ENCODE data around the gene USP22.
"Not testable (repeated sequence)": the region's sequence is repeated elsewhere in the genome, so short reads cannot be mapped to it uniquely, and the experiment has no call there.

The USP22 gene

DNA sequence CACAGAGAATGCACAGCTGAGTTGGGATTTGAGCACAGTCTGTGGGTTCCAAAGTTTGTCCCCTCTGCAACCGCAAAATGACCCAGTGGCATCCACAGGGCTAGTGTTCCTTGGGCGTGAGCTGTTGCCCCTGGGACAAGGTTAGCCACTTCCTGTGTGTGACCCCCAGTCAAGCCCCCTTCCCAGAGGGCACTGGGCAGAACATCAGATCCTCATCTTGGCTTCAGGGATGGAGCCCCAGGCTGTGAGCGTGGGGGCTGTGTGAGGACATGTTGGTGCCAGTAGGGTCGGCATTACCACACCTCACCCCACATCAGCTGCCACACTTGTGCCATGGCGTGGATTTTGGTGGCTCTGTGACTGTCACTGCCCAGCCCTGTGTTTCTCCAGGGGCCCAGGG, 55.3 kb downstream of the USP22 start:
- no peak for DNase-seq (ENCODE audit: low spot score)

DNA sequence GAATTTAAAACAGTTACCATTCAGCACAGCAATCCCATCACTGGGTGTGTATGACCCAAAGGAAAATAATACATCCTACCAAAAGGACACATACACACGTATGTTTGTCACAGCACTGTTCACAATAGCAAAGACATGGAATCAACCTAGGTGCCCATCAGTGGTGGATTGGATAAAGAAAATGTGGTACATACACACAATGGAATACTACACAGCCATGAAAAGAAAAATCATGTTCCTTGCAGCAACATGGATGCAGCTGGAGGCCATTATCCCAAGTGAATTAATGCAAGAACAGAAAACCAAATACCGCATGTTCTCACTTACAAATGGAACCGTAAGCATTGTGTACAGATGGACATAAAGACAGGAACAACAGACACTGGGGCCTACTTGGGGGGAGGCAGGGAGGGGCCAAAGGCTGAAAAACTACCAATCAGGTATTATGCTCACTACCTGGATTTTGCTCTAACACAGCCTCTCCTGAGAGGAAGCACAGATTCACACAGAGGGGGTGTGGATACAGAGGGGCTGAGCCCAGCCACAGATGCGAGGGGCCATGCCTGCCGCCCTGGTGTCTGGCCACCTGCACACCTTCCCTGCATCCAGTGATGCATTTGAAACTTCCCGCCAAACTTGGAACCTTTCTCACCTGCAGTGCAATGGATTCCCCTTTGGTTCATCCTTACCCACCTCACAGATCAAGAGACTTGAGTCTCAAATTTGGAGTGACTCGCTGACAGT, 55.9 kb downstream of the USP22 start:
- no peak for DNase-seq (ENCODE audit: low spot score)

DNA sequence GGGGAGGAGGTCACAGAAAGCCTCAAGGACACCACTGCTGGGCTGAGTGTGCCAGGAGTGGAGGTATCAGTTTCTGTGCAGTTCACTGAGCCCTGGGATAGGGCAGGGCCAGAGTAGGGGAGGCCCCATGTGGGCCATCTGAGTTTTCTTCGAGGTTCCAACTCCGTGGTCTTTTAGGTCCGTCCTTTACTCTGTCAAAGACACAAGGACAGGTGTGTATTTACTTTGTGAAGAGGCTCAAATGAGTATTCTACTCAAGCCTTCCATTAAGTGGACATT, 59.5 kb downstream of the USP22 start:
- DNase-seq (ENCODE audit: low spot score), result no peak

DNA sequence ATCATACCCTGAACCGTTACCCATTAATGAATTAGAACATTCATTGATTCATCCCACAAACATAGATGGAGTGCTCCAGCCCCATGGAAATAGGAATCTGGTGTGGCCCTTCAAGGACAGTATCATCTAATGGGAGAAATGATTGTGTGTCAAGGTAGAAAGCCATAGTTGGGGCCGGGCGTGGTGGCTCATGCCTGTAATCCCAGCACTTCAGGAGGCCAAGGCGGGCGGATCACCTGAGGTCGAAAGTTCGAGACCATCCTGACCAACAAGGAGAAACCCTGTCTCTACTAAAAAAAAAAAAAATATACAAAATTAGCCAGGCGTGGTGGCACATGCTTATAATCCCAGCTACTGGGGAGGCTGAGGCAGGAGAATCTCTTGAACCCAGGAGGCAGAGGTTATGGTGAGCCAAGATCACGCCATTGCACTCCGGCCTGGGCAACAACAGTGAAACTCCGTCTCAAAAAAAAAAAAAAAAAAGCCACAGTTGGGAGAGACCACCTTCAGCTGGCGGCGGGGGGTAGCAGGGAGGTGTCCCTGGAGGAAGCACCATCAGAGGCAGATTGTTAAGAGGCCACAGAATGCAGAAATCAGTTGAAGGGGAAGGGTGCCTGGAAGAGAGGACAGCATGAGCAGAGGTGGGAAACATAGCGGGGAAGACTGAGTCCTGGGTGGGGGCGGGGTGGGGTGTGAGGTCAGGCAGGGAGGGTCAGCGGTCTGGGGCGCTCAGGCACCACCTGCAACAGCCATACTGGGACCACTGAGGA, 60.0 kb downstream of the USP22 start:
- DNase-seq (ENCODE audit: low spot score), result no peak

DNA sequence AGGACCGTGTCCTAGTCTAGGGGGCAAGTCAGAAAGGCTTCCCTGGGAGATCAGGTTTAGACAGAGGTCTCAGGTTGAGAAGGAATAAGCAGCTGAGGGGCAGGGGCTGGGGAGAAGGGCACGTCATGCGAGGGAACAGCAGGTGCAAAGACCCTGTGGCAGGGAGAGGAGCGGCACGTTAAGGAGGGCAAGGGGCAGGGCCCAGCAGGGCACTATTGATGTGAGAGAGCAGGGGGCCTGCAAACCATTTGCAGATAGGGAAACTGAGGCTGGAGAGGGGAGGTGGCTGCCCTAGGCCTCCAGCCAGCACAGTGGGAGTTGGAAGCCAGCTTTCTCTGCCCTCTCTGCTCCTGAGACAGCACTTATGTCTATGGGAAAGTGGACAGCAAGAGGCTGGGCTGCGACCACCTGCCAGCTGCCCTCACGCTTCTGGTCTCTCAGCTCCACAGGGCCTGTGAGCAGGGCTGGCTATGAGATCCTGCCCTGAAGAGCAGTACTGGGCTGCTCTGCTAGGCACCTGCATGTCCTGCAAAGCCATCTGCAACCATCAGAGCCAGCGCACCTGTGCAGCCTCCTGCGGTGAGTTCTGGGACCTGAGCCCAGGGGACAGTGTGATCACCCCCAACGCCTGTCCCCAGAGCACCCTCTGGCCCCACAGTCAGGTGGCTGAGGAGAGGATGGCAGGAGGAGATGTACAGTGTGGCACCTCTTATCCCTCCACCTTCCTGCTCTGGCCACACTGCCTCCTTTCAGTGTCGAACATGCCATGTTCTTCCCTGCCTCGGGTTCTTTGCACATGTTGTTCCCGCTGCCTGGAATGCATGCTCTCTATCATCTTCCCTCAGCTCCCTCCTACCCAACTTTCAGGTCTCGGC, 61.5 kb downstream of the USP22 start:
- no peak for DNase-seq (ENCODE audit: low spot score)

DNA sequence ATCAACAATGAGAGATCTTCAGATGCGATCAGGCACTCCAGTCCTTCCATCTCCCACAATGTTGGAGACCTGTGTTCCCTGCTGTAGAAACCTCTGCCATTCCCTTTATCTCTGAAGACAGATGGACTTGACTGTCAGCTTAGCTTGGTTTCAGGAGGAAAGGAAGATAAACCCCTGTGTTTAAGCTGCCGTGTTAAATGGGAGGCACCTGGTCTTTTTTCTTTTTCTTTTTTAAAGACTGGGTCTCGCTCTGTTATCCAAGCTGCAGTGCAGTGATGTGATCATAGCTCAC, 63.1 kb downstream of the USP22 start:
- DNase-seq (ENCODE audit: low spot score), result no peak

DNA sequence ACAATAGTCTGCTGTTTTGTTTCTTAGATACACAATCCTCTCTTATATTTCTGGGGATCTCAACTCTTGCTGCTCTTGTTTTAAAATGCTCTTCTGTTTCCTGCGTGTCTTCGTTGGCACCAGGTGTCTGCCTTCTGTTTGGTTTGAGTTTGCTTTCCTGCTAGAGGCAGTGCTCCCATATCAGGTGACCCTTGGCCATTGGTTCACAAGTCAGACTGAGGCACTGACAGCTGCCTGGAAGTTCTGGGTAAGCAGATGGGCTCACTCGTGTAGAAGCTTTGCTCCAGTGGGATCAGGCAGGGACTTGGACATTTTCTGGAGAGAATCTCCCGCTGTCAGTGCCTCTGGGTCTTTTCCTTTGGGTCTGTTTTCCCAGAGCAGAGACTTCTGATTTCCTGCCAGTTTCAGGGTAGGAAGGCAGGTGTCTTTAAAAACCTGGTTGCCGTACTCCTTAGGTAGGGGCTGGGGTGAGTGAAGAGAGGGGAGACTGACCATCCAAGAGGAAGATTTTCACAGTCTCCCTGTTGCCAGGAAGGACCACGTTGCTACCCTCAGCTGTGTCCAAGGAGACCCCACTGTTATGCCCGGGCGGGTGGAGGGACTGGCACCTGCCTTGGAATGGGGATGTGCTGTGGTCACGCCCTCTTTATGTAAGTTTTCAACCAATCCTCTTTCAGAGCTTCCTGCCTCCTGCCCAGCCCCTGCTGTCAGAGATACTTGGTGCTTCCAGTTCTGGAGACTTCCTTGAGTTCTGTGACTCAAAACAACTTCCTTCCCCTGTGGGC, 63.6 kb downstream of the USP22 start:
- DNase-seq (ENCODE audit: low spot score), result not testable (repeated sequence)

DNA sequence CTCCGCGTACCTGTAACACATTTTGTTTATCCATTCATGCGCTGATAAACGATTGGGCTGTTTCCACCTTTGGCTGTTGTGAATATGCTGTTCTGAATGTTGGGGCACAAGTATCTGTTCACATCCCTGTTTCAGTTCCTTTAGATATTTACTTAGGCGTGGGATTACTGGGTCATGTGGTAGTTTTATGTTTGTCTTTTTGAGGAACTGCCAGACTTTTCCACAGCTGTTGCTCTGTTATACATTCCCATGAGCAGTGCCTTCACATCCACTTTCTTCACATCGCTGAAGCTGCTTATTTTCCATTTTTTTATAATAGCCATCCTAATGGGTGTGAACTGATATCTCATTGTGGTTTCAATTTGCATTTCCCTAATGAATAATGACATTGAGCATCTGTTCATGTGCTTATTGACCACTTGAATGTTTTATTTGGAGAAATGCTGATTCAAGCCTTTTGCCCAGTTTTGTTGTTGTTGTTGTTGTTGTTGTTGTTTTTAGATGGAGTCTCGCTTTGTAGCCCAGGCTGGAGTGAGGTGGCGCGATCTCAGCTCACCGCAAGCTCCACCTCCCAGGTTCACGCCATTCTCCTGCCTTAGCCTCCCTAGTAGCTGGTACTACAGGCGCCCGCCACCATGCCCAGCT, 65.1 kb downstream of the USP22 start:
- DNase-seq (ENCODE audit: low spot score), result peak; percentile 65

DNA sequence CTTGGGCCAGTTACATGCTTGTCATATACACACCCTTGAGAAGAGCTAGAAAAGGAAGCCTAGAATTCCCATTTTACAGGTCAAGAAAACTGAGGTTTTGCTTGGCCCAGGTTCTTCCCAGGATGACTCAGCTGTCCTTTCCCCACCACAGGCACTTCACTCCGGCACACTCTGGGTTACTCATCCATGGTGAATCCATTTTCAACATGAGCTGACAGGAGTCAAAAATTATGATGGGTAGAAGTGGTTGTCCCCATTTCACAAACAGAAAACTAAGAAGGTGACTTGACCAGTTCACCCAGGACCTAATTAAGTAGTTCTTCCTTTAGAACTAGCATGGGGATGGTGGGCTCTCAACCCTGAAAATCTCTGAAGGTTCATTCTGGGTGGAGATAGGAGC, 67.2 kb downstream of the USP22 start:
- DNase-seq (ENCODE audit: low spot score), result no peak

DNA sequence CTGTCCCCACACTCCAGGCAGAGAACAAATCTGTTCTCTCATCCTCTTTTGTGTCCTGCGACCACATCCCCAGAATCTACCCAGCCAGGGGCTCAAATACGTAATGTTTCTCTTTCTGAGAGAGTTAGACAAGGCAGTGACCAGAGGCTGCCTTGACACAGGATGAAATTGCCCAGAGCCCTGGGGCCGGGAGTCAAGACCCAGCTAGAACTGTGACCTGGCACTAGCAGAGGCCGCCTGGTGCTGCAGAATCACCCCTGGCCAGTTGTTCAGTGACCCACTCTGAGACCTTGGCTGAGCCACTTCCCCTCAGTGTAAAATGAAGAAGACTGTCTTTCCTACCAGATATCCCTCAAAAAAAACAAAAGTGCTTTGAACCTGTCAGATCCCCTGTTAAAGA, 72.5 kb downstream of the USP22 start:
- DNase-seq (ENCODE audit: low spot score), result no peak

DNA sequence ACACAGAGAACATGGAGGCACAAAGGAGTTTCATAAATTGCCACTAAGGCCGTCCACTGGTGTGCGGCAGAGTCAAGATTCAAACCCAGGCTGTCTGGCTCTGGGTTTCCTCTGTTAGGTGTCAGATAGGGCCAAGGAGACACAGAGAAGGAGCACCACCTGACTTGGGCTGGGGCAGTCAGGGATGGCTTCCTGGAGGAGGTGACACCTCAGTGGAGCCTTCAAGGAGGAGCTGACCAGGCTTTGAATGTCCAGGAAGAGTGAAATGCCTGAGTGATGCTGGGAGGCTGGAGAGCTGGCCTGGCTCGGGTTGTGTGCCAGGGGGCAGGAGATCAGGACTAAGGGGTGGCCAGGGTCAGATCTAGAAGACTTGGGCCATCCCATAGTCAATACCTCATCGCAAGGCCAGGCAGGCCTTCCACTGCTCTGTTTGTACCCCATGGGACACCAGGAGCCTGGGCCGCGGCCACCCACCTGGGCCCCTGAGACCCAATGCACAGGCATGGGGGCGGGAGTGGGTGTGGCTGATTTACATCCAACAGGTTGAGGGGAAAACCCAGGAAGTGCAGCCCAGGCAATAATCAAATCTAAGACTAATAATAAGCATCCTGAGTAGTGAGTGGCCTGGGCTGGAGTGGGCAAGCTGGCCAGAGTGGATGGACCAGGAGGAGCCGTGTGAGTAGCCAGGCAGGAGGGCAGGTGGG, 73.7 kb downstream of the USP22 start:
- no peak for DNase-seq (ENCODE audit: low spot score)

DNA sequence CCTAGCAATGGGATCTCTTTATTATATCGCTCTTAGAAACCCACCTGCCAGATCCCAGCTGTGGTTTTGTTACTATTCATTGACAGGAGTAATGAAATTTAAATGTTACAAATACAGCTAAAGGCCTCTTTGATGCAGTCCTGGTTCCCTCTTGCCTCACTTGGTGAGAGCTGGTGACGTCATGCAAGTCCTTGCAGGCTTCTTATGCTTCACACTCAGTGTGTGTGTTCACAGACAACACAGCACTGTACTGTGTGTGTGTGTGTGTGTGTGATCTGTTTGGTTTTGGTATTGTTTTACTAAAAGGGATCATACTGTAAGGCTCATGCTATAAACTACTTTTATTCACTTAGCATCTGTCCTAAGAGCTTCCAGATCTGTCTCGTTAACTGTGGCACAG, 75.0 kb downstream of the USP22 start:
- DNase-seq (ENCODE audit: low spot score), result no peak

DNA sequence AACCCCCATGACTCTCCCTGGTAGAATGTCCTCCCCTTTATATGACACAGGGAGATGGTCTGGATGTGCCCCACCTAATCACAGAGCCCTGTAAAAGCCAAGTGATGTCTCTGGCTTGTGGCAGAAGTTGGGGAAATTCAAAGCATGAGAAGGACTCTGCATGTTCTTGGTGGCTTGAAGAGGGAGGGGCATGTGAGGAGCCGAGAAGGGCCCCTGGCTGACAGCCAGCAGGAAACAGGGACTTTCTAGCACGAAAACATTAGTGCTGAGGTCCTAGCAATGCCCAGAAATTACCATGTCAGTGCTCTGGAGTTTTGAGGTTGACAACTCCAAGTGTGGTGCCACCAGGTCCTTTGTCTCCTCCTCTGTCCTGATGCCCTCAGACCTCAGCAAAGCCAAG, 75.9 kb downstream of the USP22 start:
- DNase-seq (ENCODE audit: low spot score), result no peak

DNA sequence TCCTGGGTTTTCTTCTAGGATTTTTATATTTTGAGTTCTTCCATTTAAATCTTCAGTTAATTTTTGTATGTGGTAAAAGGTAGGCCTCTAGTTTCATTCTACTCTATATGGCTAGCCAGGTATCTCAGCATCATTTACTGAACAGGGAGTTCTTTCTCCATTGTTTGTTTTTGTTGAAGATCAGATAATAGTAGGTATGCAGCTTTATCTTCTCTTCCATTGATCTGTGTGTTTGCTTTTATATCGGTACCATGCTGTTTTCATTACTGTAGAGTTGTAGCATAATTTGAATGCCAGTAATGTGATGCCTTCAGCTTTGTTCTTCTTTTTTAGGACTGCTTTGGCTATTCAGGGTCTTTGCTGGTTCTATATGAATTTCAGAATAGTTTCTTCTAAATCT, 77.3 kb downstream of the USP22 start:
- no peak for DNase-seq (ENCODE audit: low spot score)

DNA sequence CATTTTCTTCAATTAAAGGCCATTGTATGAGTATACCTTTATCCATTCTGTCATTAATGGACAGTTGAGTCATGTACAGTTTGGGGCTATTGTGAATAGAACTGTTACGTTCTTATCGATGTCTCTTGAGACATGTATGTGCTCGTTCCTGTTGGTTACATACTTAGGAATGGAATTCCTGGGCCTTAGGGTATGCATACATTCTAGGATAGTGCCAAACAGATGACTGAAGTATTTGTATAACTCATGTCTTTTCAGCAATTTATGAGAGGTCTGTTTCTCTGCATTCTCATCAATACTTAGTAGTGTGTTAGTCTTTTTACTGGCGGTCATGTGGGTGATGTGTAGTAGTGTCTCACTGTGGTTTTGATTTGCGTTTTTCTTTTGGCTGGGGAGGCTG, 81.2 kb downstream of the USP22 start:
- no peak for DNase-seq (ENCODE audit: low spot score)

DNA sequence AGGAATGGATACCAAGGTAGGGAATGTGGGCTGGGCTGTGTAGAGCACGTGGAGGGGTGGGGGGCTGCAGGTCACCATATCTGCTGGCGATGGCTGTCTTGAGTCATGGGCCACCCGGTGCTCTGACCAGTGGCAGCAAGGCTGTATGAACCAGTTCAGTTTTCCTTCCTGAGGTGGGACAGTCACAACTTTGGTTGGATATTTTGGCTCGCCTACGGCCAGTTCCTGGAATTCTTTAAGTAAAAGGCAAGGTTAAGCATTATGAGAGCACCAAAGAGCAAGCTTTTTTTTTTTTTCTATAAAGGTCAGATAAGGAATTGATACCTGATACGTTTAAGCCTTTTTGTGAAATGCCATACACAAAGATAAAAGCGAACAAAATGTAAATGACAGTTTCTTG, 81.9 kb downstream of the USP22 start:
- DNase-seq (ENCODE audit: low spot score), result no peak

DNA sequence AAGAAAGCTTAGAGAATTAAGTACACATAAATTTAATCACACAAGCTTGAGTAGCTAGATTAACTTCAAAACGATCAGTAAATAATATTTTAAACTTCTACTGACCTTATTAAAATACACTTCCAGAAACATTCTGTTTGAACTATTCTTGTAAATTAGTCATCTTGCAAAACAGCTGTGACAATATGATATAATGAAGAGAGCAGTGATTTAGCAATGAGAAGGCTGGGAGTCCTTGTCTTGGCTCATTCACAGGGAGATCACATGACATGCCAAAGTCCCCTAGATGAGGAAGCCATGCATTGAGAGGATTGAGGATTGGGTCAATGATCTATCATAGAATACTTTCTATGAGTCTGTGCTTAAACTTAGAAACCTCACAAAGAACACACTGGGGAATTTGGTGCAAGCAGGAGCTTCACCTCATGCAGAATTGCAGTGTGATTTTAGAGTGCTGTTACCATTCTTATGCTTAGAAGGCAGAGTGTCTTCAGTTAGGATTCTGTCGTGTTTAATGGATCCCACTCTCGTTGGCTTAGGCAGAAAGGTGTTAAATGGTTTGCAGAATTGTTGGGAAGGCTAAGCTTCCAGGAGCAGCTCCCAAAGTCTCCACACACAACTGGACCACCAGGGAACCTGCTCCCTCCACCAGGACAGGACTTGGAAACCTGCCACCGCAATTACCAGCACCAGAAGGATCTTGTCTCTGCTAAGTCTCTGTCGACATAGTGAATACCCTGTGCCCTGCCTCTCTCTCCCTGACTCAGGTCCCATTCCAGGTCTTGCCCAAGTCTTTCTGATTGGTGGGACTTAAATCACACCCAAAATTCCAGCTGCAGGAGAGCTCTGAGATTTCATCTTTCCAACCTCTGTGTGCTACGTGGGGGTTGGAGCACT, 87.1 kb downstream of the USP22 start:
- DNase-seq (ENCODE audit: low spot score), result no peak

DNA sequence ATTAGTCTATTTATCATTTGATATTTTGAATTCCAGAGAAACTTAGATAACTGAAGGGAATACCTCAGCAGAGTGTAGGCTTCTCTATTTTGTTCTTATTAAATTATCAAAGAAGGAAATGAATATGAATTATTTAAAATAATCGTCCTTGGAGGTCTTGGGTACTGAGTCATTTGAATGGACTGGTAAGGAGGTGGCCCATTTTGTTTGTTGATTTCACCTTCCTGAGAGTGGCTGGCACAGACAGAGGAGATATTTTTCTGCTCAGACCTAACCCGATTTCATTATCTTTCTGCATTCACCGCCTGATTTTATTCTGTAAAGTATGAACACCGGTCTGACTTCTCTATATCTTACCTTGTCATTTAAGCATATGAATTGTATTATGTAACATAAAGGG, 88.0 kb downstream of the USP22 start:
- DNase-seq (ENCODE audit: low spot score), result no peak

DNA sequence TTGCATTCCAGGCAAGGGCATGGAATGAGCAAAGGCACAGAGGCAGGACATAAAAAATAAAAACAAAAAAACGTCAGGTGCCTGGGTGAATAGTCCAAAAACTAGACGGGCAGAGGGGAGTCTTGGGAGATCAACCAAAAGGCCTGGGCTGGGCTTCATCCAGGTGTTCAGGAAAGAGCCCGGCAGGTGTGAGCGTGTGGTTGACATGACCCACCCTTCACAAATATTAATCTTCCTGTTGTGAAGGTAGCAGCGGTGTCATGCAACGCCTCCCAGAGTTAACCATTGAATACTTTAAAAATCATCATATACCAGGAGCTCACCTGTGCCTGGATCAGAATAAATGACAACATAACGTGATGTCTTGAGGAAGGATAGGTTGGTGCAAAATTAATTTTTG, 90.6 kb downstream of the USP22 start:
- no peak for DNase-seq (ENCODE audit: low spot score)

Measured in pons (tissue), 1 donor.